NCI-H1436 (cell line): ENCODE results near the gene MMAA.
"Not testable (repeated sequence)": the region's sequence is repeated elsewhere in the genome, so short reads cannot be mapped to it uniquely, and the experiment has no call there.

Source experiments
- DNase-seq: peaks from one replicate; lab custom pipeline; 2025; lab: John Stamatoyannopoulos, UW

Gene MMAA

GRCh38 chr4:145635117-145635516, 15.9 kb downstream of the MMAA start:
- no peak for DNase-seq

GRCh38 chr4:145635630-145636029, 16.4 kb downstream of the MMAA start:
- DNase-seq: no peak

- DNase-seq: no peak
Observed at GRCh38 chr4:145639186-145639698, 20.1 kb downstream of the MMAA start.

GRCh38 chr4:145640236-145640635, 21.1 kb downstream of the MMAA start:
- DNase-seq: not testable (repeated sequence)

GRCh38 chr4:145643295-145643694, 24.1 kb downstream of the MMAA start:
- no peak for DNase-seq

GRCh38 chr4:145644699-145645098, 25.5 kb downstream of the MMAA start:
- DNase-seq: no peak

GRCh38 chr4:145656156-145656555, 37.0 kb downstream of the MMAA start:
- no peak for DNase-seq

- no peak for DNase-seq
Observed at GRCh38 chr4:145660064-145660463, 40.9 kb downstream of the MMAA start.

GRCh38 chr4:145663194-145663593, 44.0 kb downstream of the MMAA start:
- no peak for DNase-seq

GRCh38 chr4:145665773-145666172, 46.6 kb downstream of the MMAA start:
- DNase-seq: no peak

- DNase-seq: no peak
Observed at GRCh38 chr4:145670422-145670821, 51.2 kb downstream of the MMAA start.

GRCh38 chr4:145679520-145679919, 60.3 kb downstream of the MMAA start:
- peak; percentile 47 for DNase-seq

GRCh38 chr4:145679991-145680455, 60.8 kb downstream of the MMAA start, which contains the start of gene C4orf51:
TSS of gene C4orf51 (plus strand) at chr4:145680146. CDS start at chr4:145680204, 58 bp downstream.
- DNase-seq: no peak

GRCh38 chr4:145680902-145681301, 61.7 kb downstream of the MMAA start:
- DNase-seq: no peak

GRCh38 chr4:145681518-145681917, 62.3 kb downstream of the MMAA start:
- DNase-seq: no peak

- DNase-seq: no peak
Observed at GRCh38 chr4:145681956-145682355, 62.8 kb downstream of the MMAA start.

GRCh38 chr4:145686991-145687390, 67.8 kb downstream of the MMAA start:
- no peak for DNase-seq

- DNase-seq: no peak
Observed at GRCh38 chr4:145690610-145691009, 71.4 kb downstream of the MMAA start.

- DNase-seq: not testable (repeated sequence)
Observed at GRCh38 chr4:145691416-145691815, 72.2 kb downstream of the MMAA start.

GRCh38 chr4:145694929-145695328, 75.7 kb downstream of the MMAA start:
- no peak for DNase-seq

- DNase-seq: no peak
Observed at GRCh38 chr4:145697332-145697731, 78.1 kb downstream of the MMAA start.

GRCh38 chr4:145698507-145698906, 79.3 kb downstream of the MMAA start:
- no peak for DNase-seq

- DNase-seq: no peak
Observed at GRCh38 chr4:145703850-145704497, 84.8 kb downstream of the MMAA start.

- DNase-seq: peak; percentile 80
Observed at GRCh38 chr4:145709336-145709735, 90.2 kb downstream of the MMAA start.
